ENCODE data around the gene SPAG17. TPM values are rescaled to one million over a fixed set of nuclear protein-coding genes. Genes with fewer than 3 reads are reported as not detected.

SPAG17 gene
- total RNA-seq, 1 experiment from 2014 or later, result not detected

DNA sequence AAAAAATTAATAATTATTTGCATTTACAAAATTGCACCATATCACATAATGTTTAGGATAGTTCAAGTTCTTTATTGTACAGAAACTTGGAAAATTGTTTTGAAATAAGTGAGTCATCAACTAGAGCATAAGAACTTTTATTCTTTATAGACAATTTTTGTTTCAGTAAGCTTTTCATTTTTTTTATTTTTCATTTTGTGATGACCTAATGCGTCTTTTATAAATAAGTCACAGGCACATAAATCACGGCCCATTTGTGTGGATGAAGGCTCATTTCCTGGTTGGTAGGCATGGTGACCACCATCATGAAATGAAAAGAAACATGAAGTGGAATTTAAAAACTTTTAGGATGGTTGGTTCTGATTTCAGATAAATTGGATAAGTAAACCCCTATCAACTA is 39.3 kb downstream of the SPAG17 start:
- H3K4me3 ChIP-seq (ENCODE audit: low read length), result no peak overlapping the region
- H2AFZ ChIP-seq (ENCODE audit: low read length), result no peak overlapping the region
- CTCF ChIA-PET, result no interaction called here
- no TSS peak for BruUV-seq (replicated peaks)
- POLR2A ChIA-PET (ENCODE audit: unreplicated experiment), result no interaction called here
- no peaks in the 10 kb centered on the region for H3K27me3 ChIP-seq (ENCODE audit: low read length)
- intact Hi-C loops (cut with micrococcal nuclease), result loop anchor here (5.0 kb wide), 1 partner anchor 147 kb away; no protein-coding TSS in a partner anchor
- H4K20me1 ChIP-seq (ENCODE audit: low read length), result no peaks in the 10 kb centered on the region
- no peaks in the 10 kb centered on the region for H3K36me3 ChIP-seq (ENCODE audit: low read depth, low read length)
- H3K4me2 ChIP-seq (ENCODE audit: low read length), result no peak overlapping the region
- no peaks in the 10 kb centered on the region for H3F3A ChIP-seq (ENCODE audit: low read length, unreplicated experiment)
- H3K27ac ChIP-seq (ENCODE audit: low read length), result no peak overlapping the region
- H3K9me2 ChIP-seq (replicated peaks; ENCODE audit: low read length), result no peaks in the 10 kb centered on the region
- no peaks in the 10 kb centered on the region for H3K9me3 ChIP-seq (ENCODE audit: low read length)
- H3K79me2 ChIP-seq (ENCODE audit: low read length), result no peaks in the 10 kb centered on the region
- no peak for ATAC-seq
- no peak overlapping the region for H3K9ac ChIP-seq (ENCODE audit: low read length)
- no peak for DNase-seq
- TF ChIP-seq, protein P1, sequence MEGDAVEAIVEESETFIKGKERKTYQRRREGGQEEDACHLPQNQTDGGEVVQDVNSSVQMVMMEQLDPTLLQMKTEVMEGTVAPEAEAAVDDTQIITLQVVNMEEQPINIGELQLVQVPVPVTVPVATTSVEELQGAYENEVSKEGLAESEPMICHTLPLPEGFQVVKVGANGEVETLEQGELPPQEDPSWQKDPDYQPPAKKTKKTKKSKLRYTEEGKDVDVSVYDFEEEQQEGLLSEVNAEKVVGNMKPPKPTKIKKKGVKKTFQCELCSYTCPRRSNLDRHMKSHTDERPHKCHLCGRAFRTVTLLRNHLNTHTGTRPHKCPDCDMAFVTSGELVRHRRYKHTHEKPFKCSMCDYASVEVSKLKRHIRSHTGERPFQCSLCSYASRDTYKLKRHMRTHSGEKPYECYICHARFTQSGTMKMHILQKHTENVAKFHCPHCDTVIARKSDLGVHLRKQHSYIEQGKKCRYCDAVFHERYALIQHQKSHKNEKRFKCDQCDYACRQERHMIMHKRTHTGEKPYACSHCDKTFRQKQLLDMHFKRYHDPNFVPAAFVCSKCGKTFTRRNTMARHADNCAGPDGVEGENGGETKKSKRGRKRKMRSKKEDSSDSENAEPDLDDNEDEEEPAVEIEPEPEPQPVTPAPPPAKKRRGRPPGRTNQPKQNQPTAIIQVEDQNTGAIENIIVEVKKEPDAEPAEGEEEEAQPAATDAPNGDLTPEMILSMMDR (conservative IDR thresholded peaks at IDR 0.05; ENCODE audit: low read depth, low read length), result no peak
- TF ChIP-seq EZH2 (IDR thresholded peaks at IDR 0.05; ENCODE audit: low read length, unreplicated experiment) (no peak), EZH2phosphoT487 (IDR thresholded peaks at IDR 0.05; ENCODE audit: borderline replicate concordance, low read length) (no peak)
- peaks cover 17% of the 10 kb centered on the region; the same call in 1 of the 2 replicates for H3K4me1 ChIP-seq (ENCODE audit: insufficient read depth, low read length)

DNA sequence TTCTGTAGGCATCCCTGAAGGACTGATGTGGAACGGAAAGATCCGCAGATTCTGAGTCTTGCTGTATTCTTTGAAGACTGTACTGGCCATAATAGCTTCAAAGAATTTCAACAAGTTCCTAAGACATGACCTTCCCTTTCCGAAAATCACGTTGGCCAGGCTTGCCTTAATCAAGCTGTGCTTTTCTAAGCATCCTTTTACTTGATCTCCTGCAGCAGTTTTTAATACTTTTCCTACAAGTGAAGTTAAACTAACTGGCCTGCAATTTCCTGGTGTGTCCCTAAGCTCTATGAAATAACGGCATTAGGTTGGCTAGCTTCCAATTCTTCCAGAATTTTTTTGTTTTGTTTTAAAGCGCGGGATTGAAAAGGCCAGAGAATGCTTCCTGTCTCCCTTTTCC is 40.3 kb downstream of the SPAG17 start:
- CTCF ChIA-PET, result no interaction called here
- ATAC-seq, result no peak

DNA sequence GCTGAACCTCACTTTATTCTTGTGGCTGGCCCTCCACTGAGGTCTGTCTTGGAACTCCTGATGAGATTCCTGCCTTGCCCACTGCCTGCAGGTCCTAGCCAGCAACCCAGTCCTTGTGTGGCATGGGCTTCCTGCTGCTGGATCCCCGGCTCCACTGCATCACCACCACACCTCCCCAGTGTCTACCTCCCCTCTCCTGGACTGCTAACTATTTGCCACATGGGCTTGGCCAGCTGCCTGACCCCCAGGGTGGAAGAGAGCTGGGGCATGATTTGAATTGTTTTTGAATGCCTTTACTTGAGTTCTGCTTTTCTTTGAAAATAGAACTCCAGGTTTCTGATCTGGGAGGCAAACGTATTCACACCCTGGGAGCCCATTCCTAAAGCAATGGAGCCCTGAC is 41.2 kb downstream of the SPAG17 start:
- ChIA-PET POLR2A (ENCODE audit: unreplicated experiment) (no interaction called here), CTCF (no interaction called here)
- H3K9ac ChIP-seq (ENCODE audit: low read length), result no peak overlapping the region
- DNase-seq (no peak), ATAC-seq (no peak)
- H3K4me2 ChIP-seq (ENCODE audit: low read length), result no peak overlapping the region
- H3K27me3 ChIP-seq (ENCODE audit: low read length), result no peaks in the 10 kb centered on the region
- H3K4me3 ChIP-seq (ENCODE audit: low read length), result no peak overlapping the region
- H3K4me1 ChIP-seq (ENCODE audit: insufficient read depth, low read length), result peaks cover 12% of the 10 kb centered on the region; the same call in 1 of the 2 replicates
- H2AFZ ChIP-seq (ENCODE audit: low read length), result no peak overlapping the region
- no peaks in the 10 kb centered on the region for H3K9me2 ChIP-seq (replicated peaks; ENCODE audit: low read length)
- H4K20me1 ChIP-seq (ENCODE audit: low read length), result no peaks in the 10 kb centered on the region
- no peaks in the 10 kb centered on the region for H3K79me2 ChIP-seq (ENCODE audit: low read length)
- H3K9me3 ChIP-seq (ENCODE audit: low read length), result no peaks in the 10 kb centered on the region
- H3F3A ChIP-seq (ENCODE audit: low read length, unreplicated experiment), result no peaks in the 10 kb centered on the region
- no TSS peak for BruUV-seq (replicated peaks)
- no peak overlapping the region for H3K27ac ChIP-seq (ENCODE audit: low read length)
- no peaks in the 10 kb centered on the region for H3K36me3 ChIP-seq (ENCODE audit: low read depth, low read length)
- intact Hi-C loops (cut with micrococcal nuclease), result no loop called here
- TF ChIP-seq EZH2phosphoT487 (IDR thresholded peaks at IDR 0.05; ENCODE audit: borderline replicate concordance, low read length), result no peak
- no peak for TF ChIP-seq EZH2 (IDR thresholded peaks at IDR 0.05; ENCODE audit: low read length, unreplicated experiment)
- TF ChIP-seq, protein P1 (conservative IDR thresholded peaks at IDR 0.05; ENCODE audit: low read depth, low read length), result no peak

More for the DNA sequence above, 40.3 kb downstream of the SPAG17 start:
- intact Hi-C loops (cut with micrococcal nuclease), result loop anchor here (5.0 kb wide), 1 partner anchor 148 kb away; no protein-coding TSS in a partner anchor
- POLR2A ChIA-PET (ENCODE audit: unreplicated experiment), result no interaction called here
- Histone ChIP-seq H2AFZ (ENCODE audit: low read length) (no peak overlapping the region), H3F3A (ENCODE audit: low read length, unreplicated experiment) (no peaks in the 10 kb centered on the region), H4K20me1 (ENCODE audit: low read length) (no peaks in the 10 kb centered on the region), H3K4me3 (ENCODE audit: low read length) (no peak overlapping the region), H3K9me2 (replicated peaks; ENCODE audit: low read length) (no peaks in the 10 kb centered on the region), H3K36me3 (ENCODE audit: low read depth, low read length) (no peaks in the 10 kb centered on the region), H3K9ac (ENCODE audit: low read length) (no peak overlapping the region), H3K27ac (ENCODE audit: low read length) (no peak overlapping the region), H3K4me1 (ENCODE audit: insufficient read depth, low read length) (peaks cover 17% of the 10 kb centered on the region; the same call in 1 of the 2 replicates), H3K9me3 (ENCODE audit: low read length) (no peaks in the 10 kb centered on the region), H3K79me2 (ENCODE audit: low read length) (no peaks in the 10 kb centered on the region), H3K27me3 (ENCODE audit: low read length) (no peaks in the 10 kb centered on the region), H3K4me2 (ENCODE audit: low read length) (no peak overlapping the region)
- no peak for DNase-seq
- no TSS peak for BruUV-seq (replicated peaks)
- TF ChIP-seq EZH2phosphoT487 (IDR thresholded peaks at IDR 0.05; ENCODE audit: borderline replicate concordance, low read length) (no peak), EZH2 (IDR thresholded peaks at IDR 0.05; ENCODE audit: low read length, unreplicated experiment) (no peak)
- TF ChIP-seq, protein P1 (conservative IDR thresholded peaks at IDR 0.05; ENCODE audit: low read depth, low read length), result no peak
